Mesenchymal stem cell (in vitro differentiated cells and primary cell): Measurements from ENCODE around the gene PCDH15.

ENCODE experiments used
- DNase-seq: peaks from one replicate; pipeline ENCODE4 v3.0.0-alpha.2; 2013
- H2AFZ ChIP-seq: one replicate; pipeline ENCODE4 v1.6.1; 2013; ENCODE audit warnings: low read depth, mild to moderate bottlenecking, control low read depth, inconsistent platforms, low read length, moderate library complexity
- H2AK5ac ChIP-seq: 2 replicates; pipeline ENCODE4 v1.6.1; 2013; ENCODE audit warnings: low read length, moderate library complexity, mild to moderate bottlenecking, inconsistent platforms; ENCODE audit not compliant: severe bottlenecking
- H2BK120ac ChIP-seq: one replicate; pipeline ENCODE4 v1.6.1; 2013; ENCODE audit warnings: low read depth, mild to moderate bottlenecking, inconsistent platforms, low read length, moderate library complexity
- H2BK12ac ChIP-seq, 2 experiments: one replicate each; pipeline ENCODE4 v1.6.1; 2013; ENCODE audit warnings: inconsistent platforms in 2 of 2, low read length in 2 of 2, mild to moderate bottlenecking in 2 of 2, moderate library complexity in 2 of 2, control low read depth in 1 of 2
- H2BK15ac ChIP-seq: one replicate; pipeline ENCODE4 v1.6.1; 2013; ENCODE audit warnings: mild to moderate bottlenecking, low read depth, inconsistent platforms; ENCODE audit not compliant: poor library complexity, severe bottlenecking
- H2BK5ac ChIP-seq: 2 replicates; pipeline ENCODE4 v1.6.1; 2013; ENCODE audit warnings: low read depth, mild to moderate bottlenecking, low read length, control low read depth, inconsistent platforms; ENCODE audit not compliant: poor library complexity, severe bottlenecking
- H3K14ac ChIP-seq, 2 experiments: one replicate each; pipeline ENCODE4 v1.6.1; 2013; ENCODE audit warnings: inconsistent platforms in 2 of 2, low read length in 2 of 2, control low read depth in 1 of 2, mild to moderate bottlenecking in 1 of 2, moderate library complexity in 1 of 2
- H3K18ac ChIP-seq, 2 experiments: one replicate each; pipeline ENCODE4 v1.6.1; 2013; ENCODE audit warnings: inconsistent platforms in 2 of 2, low read length in 2 of 2, control low read depth in 1 of 2, low read depth in 1 of 2, mild to moderate bottlenecking in 1 of 2
- H3K23ac ChIP-seq, 2 experiments: one replicate each; pipeline ENCODE4 v1.6.1; 2013; ENCODE audit warnings: inconsistent platforms in 2 of 2, low read length in 2 of 2, mild to moderate bottlenecking in 2 of 2, moderate library complexity in 2 of 2, control low read depth in 1 of 2
- H3K27ac ChIP-seq: 2 replicates; pipeline ENCODE4 v1.5.1; 2013; ENCODE audit warnings: mild to moderate bottlenecking, moderate library complexity, low read length, control low read depth, inconsistent platforms; ENCODE audit not compliant: poor library complexity, severe bottlenecking
- H3K27me3 ChIP-seq, 2 experiments: 2 replicates each; pipeline versions ENCODE4 v1.6.1 to v1.7.0; 2013; ENCODE audit warnings: low read length in 2 of 2, mild to moderate bottlenecking in 2 of 2, moderate library complexity in 2 of 2, control low read depth in 1 of 2, inconsistent platforms in 1 of 2; ENCODE audit not compliant: control insufficient read depth in 1 of 2, insufficient read depth in 1 of 2
- H3K36me3 ChIP-seq, 2 experiments: 2 replicates each; pipeline versions ENCODE4 v1.6.1 to v1.7.0; 2013; ENCODE audit warnings: low read length in 2 of 2, control low read depth in 1 of 2, inconsistent platforms in 1 of 2, low read depth in 1 of 2, mild to moderate bottlenecking in 1 of 2; ENCODE audit not compliant: insufficient read depth in 2 of 2, control insufficient read depth in 1 of 2
- H3K4ac ChIP-seq, 2 experiments: one replicate each; pipeline ENCODE4 v1.6.1; 2013; ENCODE audit warnings: inconsistent platforms in 2 of 2, low read length in 2 of 2, mild to moderate bottlenecking in 2 of 2, moderate library complexity in 2 of 2, control low read depth in 1 of 2, low read depth in 1 of 2
- H3K4me1 ChIP-seq: 2 replicates; pipeline ENCODE4 v1.6.1; 2013; ENCODE audit warnings: low read depth, low read length, control low read depth; ENCODE audit not compliant: control insufficient read depth, insufficient read depth
- H3K4me2 ChIP-seq: 2 replicates; pipeline ENCODE4 v1.6.1; 2013; ENCODE audit warnings: low read length, mild to moderate bottlenecking, inconsistent platforms; ENCODE audit not compliant: poor library complexity, severe bottlenecking
- H3K4me3 ChIP-seq, 2 experiments: 2 replicates each; pipeline versions ENCODE4 v1.5.1 to v1.7.0; 2013; ENCODE audit warnings: low read length in 2 of 2, mild to moderate bottlenecking in 2 of 2, control low read depth in 1 of 2, low read depth in 1 of 2; ENCODE audit not compliant: insufficient read depth in 1 of 2
- H3K79me1 ChIP-seq: replicated peaks from 2 replicates; pipeline ENCODE4 v1.6.1; 2013; ENCODE audit warnings: mild to moderate bottlenecking, control low read depth, low read length, inconsistent platforms; ENCODE audit not compliant: poor library complexity, severe bottlenecking
- H3K9ac ChIP-seq: 2 replicates; pipeline ENCODE4 v1.7.0; 2013; ENCODE audit warnings: mild to moderate bottlenecking, low read length, moderate library complexity
- H3K9me3 ChIP-seq: 2 replicates; pipeline ENCODE4 v1.7.0; 2013; ENCODE audit warnings: mild to moderate bottlenecking, low read length; ENCODE audit not compliant: control insufficient read depth
- H4K8ac ChIP-seq: one replicate; pipeline ENCODE4 v1.6.1; 2013; ENCODE audit warnings: inconsistent platforms, mild to moderate bottlenecking, low read length, moderate library complexity
- H4K91ac ChIP-seq: one replicate; pipeline ENCODE4 v1.6.1; 2013; ENCODE audit warnings: mild to moderate bottlenecking, low read length, inconsistent platforms
- WGBS: methylation state at CpG from one replicate; pipeline ENCODE4 v1.1.7; 2013; ENCODE audit warnings: mixed read lengths; 5-methylcytosine and 5-hydroxymethylcytosine counted together

PCDH15 gene

DNA sequence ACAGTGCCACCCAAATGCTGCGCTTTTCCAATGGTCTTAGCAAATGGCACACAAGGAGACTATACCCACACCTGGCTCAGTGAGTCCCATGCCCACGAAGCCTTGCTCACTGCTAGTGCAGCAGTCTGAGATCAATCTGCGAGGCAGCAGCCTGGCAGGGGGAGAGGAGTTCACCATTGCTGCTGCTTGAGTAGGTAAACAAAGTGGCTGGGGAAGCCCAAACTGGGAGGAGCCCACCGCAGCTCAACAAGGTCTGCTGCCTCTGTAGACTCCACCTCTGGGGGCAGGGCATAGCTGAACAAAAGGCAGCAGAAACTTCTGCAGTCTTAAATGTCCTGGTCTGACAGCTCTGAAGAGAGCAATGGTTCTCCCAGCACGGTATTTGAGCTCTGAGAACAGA is 891.2 kb downstream of the PCDH15 start:
- Histone ChIP-seq H3K27me3 (no peaks in the 10 kb centered on the region), H3K4me2 (no peak overlapping the region), H2AFZ (no peak overlapping the region), H3K14ac (no peak overlapping the region), H2BK5ac (no peak overlapping the region), H3K4me3 (no peak overlapping the region), H3K9ac (no peak overlapping the region), H3K79me1 (no peaks in the 10 kb centered on the region), H2AK5ac (no peak overlapping the region), H2BK15ac (no peak overlapping the region), H4K91ac (no peak overlapping the region), H3K4me1 (peaks cover 1% of the 10 kb centered on the region), H4K8ac (no peak overlapping the region), H3K4ac (no peak overlapping the region), H3K18ac (no peak overlapping the region), H3K27ac (no peak overlapping the region), H3K23ac (no peak overlapping the region), H3K36me3 (no peaks in the 10 kb centered on the region), H2BK120ac (no peak overlapping the region), H3K9me3 (no peaks in the 10 kb centered on the region), H2BK12ac (no peak overlapping the region)
- no peak for DNase-seq
- 71% methylated on average over 5 of the region's 5 CpGs for WGBS

DNA sequence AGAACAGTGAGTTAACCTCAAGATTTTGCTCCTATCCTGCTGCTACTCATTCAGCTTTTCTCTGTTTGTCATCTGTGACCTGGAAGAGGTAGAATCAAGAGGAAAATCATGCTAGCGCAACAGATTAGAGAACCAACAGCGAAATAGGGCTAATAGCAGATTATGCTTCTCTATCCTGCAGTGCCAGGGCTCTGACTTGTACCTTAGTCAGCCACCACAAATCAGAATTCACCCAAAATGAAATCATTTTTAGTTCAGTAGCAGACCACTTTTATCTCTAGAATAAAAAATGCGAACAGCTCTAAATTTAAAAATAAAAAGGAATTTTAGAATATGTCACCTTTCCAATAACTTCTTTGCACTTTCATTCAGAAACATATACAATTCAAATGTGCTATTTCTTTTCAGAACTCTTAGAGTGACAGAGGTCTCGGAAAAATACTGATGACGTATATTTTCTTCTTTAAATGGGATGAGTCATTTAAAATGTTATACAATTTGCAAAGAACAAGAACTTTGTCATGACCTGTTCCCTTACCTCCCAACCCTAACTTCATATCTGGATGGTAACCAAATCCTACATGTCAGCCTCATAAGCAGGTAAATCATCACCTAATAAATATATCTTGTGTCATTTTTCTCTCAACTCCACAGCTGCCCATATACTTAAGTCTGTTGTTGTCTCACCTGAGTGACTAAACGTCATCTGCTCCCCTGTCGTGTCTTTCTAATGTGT is 896.4 kb downstream of the PCDH15 start:
- no peak overlapping the region for H3K4me3 ChIP-seq
- no peak overlapping the region for H3K9ac ChIP-seq
- no peaks in the 10 kb centered on the region for H3K79me1 ChIP-seq
- no peak overlapping the region for H2AFZ ChIP-seq
- H2BK12ac ChIP-seq = no peak overlapping the region
- H3K27me3 ChIP-seq = no peaks in the 10 kb centered on the region
- no peak overlapping the region for H3K14ac ChIP-seq
- no peak overlapping the region for H3K4ac ChIP-seq
- no peak overlapping the region for H4K91ac ChIP-seq
- no peak overlapping the region for H2AK5ac ChIP-seq
- H2BK120ac ChIP-seq = no peak overlapping the region
- no peaks in the 10 kb centered on the region for H3K9me3 ChIP-seq
- no peak overlapping the region for H2BK5ac ChIP-seq
- H3K27ac ChIP-seq = no peak overlapping the region
- H3K4me1 ChIP-seq = peaks cover 1% of the 10 kb centered on the region
- no peak overlapping the region for H3K23ac ChIP-seq
- no peak overlapping the region for H3K4me2 ChIP-seq
- no peak overlapping the region for H3K18ac ChIP-seq
- H3K36me3 ChIP-seq = no peaks in the 10 kb centered on the region
- no peak overlapping the region for H2BK15ac ChIP-seq
- no peak overlapping the region for H4K8ac ChIP-seq
- 92% methylated on average over 5 of the region's 7 CpGs for WGBS
- DNase-seq = no peak

DNA sequence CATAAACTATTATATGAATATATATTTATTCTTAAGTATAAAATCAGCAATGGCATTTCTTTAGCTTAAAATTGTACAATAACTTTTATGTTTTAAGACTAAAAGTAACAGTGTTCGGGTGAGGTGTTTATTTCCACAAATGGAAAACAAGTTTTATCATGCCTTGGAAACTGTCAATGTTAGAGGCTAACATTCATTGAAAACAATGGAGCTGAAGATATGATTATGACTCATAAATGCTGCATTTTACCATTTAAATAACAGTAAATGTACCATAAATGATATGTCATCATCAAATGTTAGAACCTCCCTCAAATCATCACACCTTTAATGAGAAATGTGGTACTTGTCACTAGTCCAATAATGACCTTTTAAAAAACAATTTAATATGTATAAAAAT is 897.3 kb downstream of the PCDH15 start:
- Histone ChIP-seq H3K9ac (no peak overlapping the region), H3K36me3 (no peaks in the 10 kb centered on the region), H4K91ac (no peak overlapping the region), H2BK5ac (no peak overlapping the region), H4K8ac (no peak overlapping the region), H2AFZ (no peak overlapping the region), H3K4me2 (no peak overlapping the region), H3K27me3 (no peaks in the 10 kb centered on the region), H2AK5ac (no peak overlapping the region), H2BK15ac (no peak overlapping the region), H2BK120ac (no peak overlapping the region), H3K18ac (no peak overlapping the region), H3K79me1 (no peaks in the 10 kb centered on the region), H3K4me1 (no peaks in the 10 kb centered on the region), H3K9me3 (no peaks in the 10 kb centered on the region), H3K23ac (no peak overlapping the region), H3K4ac (no peak overlapping the region), H3K14ac (no peak overlapping the region), H3K4me3 (no peak overlapping the region), H3K27ac (no peak overlapping the region), H2BK12ac (no peak overlapping the region)
- WGBS = no CpG with 5 or more reads among the region's 1 CpG
- no peak for DNase-seq

DNA sequence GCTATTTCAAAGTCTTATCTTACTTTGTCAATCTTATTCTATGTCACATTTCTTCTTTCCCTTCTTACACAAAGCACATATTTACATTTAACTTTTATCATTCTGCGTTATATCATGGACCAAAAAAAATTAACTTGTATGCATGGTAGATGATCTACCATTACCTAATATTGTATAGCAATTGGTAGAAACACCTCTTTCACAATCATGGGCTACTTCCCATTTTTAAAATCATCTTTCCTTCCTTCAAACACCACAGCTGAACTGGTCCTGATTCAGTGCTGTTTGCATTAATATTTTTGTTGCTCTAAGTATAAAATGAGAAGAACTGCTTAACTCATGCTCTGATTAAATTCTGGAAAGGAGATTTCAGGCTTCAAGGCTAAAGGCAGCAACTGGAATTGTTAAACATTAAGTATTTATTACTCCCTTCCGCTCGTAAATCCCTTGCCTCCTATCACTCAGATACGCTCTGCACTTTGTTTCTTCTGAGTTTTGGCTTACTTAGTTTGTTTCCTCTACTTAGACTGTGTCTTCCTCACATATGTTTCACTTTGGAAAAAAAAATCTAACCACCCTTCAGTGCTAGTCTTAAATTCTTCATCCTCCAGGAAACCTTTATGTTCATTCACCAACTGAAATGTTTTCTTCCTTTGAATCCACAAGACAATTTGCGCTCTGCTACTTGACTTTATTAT is 901.4 kb downstream of the PCDH15 start:
- H3K9me3 ChIP-seq = no peaks in the 10 kb centered on the region
- H2BK15ac ChIP-seq = no peak overlapping the region
- peak; percentile 29 for DNase-seq
- no peaks in the 10 kb centered on the region for H3K36me3 ChIP-seq
- H3K27ac ChIP-seq = no peak overlapping the region
- no peak overlapping the region for H4K91ac ChIP-seq
- no peak overlapping the region for H3K9ac ChIP-seq
- H2AFZ ChIP-seq = no peak overlapping the region
- 9% methylated on average over 4 of the region's 5 CpGs for WGBS
- H2BK120ac ChIP-seq = no peak overlapping the region
- no peaks in the 10 kb centered on the region for H3K4me1 ChIP-seq
- H4K8ac ChIP-seq = no peak overlapping the region
- H2BK5ac ChIP-seq = no peak overlapping the region
- H3K14ac ChIP-seq = no peak overlapping the region
- H3K18ac ChIP-seq = no peak overlapping the region
- no peak overlapping the region for H2BK12ac ChIP-seq
- H3K79me1 ChIP-seq = no peaks in the 10 kb centered on the region
- H3K4me3 ChIP-seq = no peak overlapping the region
- H3K27me3 ChIP-seq = no peaks in the 10 kb centered on the region
- no peak overlapping the region for H2AK5ac ChIP-seq
- H3K4ac ChIP-seq = no peak overlapping the region
- H3K4me2 ChIP-seq = no peak overlapping the region
- no peak overlapping the region for H3K23ac ChIP-seq
